ENCODE results near the gene ECHDC1. TPM values are rescaled to one million over a fixed set of nuclear protein-coding genes. Genes with fewer than 3 reads are reported as not detected.
"Not testable (repeated sequence)": the region's sequence is repeated elsewhere in the genome, so short reads cannot be mapped to it uniquely, and the experiment has no call there.

The ECHDC1 gene
- total RNA-seq, 1 donor from 2014 or later = 3.3 TPM

DNA sequence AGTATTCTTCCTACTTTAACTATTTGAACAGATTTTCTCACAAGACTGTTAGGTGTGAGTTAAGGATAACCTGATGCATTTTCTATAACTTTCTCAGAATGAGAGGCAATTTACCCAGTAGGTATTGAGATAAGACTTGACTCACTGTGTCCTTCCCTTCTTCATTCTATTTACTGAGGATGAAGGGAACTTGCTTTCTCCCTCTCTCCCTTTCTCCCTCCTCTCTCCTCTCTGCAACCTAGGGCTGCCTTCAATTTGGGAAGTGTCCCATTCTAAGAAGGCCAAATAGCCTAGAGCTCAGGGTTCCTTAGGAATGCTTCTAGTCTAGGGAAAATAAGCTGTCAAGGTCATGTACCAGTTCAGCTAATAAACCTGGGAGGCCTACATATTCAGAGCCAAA, 3.2 kb downstream of the ECHDC1 start:
- H3K4me3 ChIP-seq = no peak overlapping the region
- intact Hi-C loops (cut with DNase I) = loop anchor here (5.0 kb wide), 2 partner anchors 57 to 73 kb away; partner anchors contain the start of gene RNF146
- no peaks in the 10 kb centered on the region for H3K27me3 ChIP-seq
- H3K27ac ChIP-seq = no peak overlapping the region
- H3K4me1 ChIP-seq = peaks cover 0 to 16% of the 10 kb centered on the region in 2 donors
- H3K9me3 ChIP-seq = no peaks in the 10 kb centered on the region
- TF ChIP-seq, protein P1, sequence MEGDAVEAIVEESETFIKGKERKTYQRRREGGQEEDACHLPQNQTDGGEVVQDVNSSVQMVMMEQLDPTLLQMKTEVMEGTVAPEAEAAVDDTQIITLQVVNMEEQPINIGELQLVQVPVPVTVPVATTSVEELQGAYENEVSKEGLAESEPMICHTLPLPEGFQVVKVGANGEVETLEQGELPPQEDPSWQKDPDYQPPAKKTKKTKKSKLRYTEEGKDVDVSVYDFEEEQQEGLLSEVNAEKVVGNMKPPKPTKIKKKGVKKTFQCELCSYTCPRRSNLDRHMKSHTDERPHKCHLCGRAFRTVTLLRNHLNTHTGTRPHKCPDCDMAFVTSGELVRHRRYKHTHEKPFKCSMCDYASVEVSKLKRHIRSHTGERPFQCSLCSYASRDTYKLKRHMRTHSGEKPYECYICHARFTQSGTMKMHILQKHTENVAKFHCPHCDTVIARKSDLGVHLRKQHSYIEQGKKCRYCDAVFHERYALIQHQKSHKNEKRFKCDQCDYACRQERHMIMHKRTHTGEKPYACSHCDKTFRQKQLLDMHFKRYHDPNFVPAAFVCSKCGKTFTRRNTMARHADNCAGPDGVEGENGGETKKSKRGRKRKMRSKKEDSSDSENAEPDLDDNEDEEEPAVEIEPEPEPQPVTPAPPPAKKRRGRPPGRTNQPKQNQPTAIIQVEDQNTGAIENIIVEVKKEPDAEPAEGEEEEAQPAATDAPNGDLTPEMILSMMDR (IDR thresholded peaks at IDR 0.05) = no peak
- DNase-seq (ENCODE audit: low spot score in 2 of 2) = no peak
- no peaks in the 10 kb centered on the region for H3K36me3 ChIP-seq

DNA sequence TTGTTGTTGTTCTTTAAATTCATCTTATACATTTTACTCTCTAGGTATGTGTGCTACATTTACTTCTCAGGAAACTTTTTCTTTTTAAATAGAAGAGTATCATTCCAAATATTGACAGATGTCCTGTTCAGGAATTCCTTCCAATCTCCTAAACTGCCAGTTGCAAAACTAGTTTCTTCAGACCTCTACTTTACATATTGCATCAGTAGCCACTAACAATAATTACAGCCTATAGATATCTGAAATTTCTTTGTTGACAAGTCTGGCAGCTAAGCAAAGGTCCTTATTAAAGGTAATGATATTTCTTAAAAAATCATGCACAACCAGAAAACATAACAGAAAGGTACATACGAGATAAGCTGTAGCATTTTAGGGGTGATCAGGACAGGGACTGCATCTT, 4.5 kb downstream of the ECHDC1 start:
- TF ChIP-seq, protein P1 (IDR thresholded peaks at IDR 0.05) = no peak
- Histone ChIP-seq H3K4me1 (peaks cover 0 to 16% of the 10 kb centered on the region in 2 donors), H3K9me3 (no peaks in the 10 kb centered on the region), H3K4me3 (no peak overlapping the region), H3K27me3 (no peaks in the 10 kb centered on the region), H3K27ac (no peak overlapping the region), H3K36me3 (no peaks in the 10 kb centered on the region)
- intact Hi-C loops (cut with DNase I) = no loop called here
- no peak for DNase-seq (ENCODE audit: low spot score in 2 of 2)

DNA sequence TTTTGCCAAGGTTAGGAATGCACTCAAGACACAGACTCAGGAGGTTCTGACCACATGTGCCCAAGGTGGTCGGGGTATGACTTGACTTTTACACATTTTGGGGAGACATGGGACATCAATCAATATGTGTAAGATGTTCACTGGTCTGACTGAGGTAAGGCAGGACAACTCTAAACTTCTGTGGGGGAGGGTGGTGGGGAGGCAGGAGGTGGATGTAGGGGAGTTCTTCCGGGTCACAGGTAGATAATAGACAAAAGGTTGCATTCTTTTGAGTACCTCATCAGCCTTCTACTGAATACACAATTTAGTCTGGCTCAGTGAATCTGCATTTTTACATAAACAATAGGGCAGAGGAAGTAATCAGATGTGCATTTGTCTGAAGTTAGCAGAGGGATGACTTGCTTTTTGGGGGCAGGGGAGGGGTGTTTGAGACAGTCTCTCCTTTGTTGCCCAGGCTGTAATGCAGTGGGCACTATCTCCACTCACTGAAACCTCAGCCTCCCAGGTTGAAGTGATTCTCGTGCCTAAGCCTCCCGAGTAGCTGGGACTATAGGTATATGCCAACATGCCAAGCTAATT, 10.9 kb downstream of the ECHDC1 start:
- intact Hi-C loops (cut with DNase I) = no loop called here
- H3K4me3 ChIP-seq = no peak overlapping the region
- no peaks in the 10 kb centered on the region for H3K4me1 ChIP-seq
- no peak for DNase-seq (ENCODE audit: low spot score in 2 of 2)
- TF ChIP-seq, protein P1 (IDR thresholded peaks at IDR 0.05) = no peak
- H3K36me3 ChIP-seq = peaks cover 0 to 5% of the 10 kb centered on the region in 2 donors
- H3K9me3 ChIP-seq = no peaks in the 10 kb centered on the region
- no peaks in the 10 kb centered on the region for H3K27me3 ChIP-seq
- H3K27ac ChIP-seq = no peak overlapping the region

DNA sequence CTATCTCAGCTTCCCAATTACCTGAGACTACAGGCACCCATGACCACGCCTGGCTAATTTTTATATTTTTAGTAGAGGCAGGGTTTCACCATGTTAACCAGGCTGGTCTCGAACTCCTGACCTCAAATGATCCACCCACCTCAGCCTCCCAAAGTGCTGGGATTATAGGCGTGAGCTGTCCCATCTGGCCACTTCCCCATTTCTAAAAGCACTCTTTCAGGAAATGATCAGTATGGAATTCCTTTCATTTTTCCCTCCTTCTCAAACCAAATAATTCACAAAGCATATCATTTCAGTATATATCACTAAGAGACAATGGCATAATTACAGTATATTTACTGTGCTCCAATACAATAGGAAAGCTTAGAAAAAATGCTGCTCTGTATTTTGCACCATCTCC, 12.2 kb downstream of the ECHDC1 start:
- DNase-seq (ENCODE audit: low spot score in 2 of 2); H3K27me3 ChIP-seq; H3K27ac ChIP-seq; intact Hi-C loops (cut with DNase I); H3K9me3 ChIP-seq; H3K4me3 ChIP-seq; H3K4me1 ChIP-seq: not testable (repeated sequence)
- H3K36me3 ChIP-seq = peaks cover 0 to 12% of the 10 kb centered on the region in 2 donors

DNA sequence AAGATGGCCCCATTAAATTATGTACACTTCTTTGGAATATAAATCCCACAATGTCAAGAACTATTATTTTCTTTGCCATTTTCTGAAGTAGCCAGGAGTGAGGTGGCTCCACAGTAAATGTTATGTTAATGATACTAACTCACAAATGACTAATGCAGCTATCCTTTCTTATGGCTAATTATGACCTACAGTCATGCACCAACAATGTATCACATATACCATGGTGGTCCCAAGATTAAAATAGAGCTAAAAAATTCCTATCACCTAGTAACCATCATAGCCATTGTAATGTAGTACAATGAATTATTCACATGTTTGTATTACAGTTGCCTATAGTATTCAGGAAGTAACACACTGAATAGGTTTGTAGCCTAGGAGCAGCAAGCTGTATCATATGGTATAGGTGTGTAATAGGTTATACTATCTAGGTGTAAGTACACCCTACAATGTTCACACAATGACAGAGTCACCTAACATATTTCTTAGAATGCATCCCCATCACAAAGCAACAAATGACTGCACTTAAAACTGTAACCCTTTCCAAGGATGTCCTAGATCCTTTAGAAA, 15.3 kb downstream of the ECHDC1 start:
- Histone ChIP-seq H3K4me3 (no peak overlapping the region), H3K36me3 (peaks cover 0 to 18% of the 10 kb centered on the region in 2 donors), H3K27ac (no peak overlapping the region), H3K9me3 (no peaks in the 10 kb centered on the region), H3K4me1 (no peaks in the 10 kb centered on the region), H3K27me3 (no peaks in the 10 kb centered on the region)
- DNase-seq (ENCODE audit: low spot score in 2 of 2) = no peak
- intact Hi-C loops (cut with DNase I) = no loop called here
- TF ChIP-seq, protein P1 (IDR thresholded peaks at IDR 0.05) = no peak

DNA sequence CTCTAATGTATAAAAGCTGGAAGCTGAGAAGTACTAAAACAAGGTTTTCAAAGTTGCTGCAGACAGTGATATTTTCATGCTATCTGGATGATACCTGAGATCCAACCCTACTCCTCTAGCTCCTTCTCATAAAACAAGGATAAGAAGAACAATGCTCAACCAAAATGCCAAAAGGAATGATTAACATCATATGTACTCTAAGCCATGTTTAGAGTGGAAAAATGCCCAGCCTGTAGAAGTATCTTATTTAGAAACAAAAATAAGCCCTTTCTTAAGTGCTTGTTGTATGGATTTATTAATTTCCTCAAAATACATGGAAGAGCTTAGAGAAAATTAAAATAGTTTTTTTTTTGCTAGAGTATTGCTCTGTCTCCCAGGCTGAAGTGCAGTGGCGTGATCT, 23.7 kb downstream of the ECHDC1 start:
- TF ChIP-seq, protein P1 (IDR thresholded peaks at IDR 0.05) = no peak
- H3K4me1 ChIP-seq = no peaks in the 10 kb centered on the region
- H3K9me3 ChIP-seq = no peaks in the 10 kb centered on the region
- H3K36me3 ChIP-seq = no peaks in the 10 kb centered on the region
- H3K27ac ChIP-seq = no peak overlapping the region
- intact Hi-C loops (cut with DNase I) = no loop called here
- no peak overlapping the region for H3K4me3 ChIP-seq
- H3K27me3 ChIP-seq = no peaks in the 10 kb centered on the region
- DNase-seq (ENCODE audit: low spot score in 2 of 2) = no peak

Data from ascending aorta (tissue), 2 donors.